NB4 (cell line): ENCODE results near the gene TMEM184C.
A peak's percentile ranks its signal among the peaks of the same experiment; 100 is the strongest.

Experiments
- POLR2A ChIP-seq: IDR thresholded peaks from 2 replicates; pipeline ENCODE4 v1.6.1; 2011; ENCODE audit warnings: mild to moderate bottlenecking; ENCODE audit not compliant: insufficient read length; ENCODE audit errors: extremely low read depth
- TF ChIP-seq, protein P1 (sequence below): IDR thresholded peaks from one replicate; pipeline ENCODE4 v1.5.1; 2012; ENCODE audit warnings: low read depth, low read length

GRCh38 chr4:147617173-147617840 is at the start of gene TMEM184C:
- TF ChIP-seq, protein P1, sequence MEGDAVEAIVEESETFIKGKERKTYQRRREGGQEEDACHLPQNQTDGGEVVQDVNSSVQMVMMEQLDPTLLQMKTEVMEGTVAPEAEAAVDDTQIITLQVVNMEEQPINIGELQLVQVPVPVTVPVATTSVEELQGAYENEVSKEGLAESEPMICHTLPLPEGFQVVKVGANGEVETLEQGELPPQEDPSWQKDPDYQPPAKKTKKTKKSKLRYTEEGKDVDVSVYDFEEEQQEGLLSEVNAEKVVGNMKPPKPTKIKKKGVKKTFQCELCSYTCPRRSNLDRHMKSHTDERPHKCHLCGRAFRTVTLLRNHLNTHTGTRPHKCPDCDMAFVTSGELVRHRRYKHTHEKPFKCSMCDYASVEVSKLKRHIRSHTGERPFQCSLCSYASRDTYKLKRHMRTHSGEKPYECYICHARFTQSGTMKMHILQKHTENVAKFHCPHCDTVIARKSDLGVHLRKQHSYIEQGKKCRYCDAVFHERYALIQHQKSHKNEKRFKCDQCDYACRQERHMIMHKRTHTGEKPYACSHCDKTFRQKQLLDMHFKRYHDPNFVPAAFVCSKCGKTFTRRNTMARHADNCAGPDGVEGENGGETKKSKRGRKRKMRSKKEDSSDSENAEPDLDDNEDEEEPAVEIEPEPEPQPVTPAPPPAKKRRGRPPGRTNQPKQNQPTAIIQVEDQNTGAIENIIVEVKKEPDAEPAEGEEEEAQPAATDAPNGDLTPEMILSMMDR: no peak
- TF ChIP-seq POLR2A: peak; percentile 76
